ENCODE measurements around the gene DYDC1.

DYDC1 gene

DNA sequence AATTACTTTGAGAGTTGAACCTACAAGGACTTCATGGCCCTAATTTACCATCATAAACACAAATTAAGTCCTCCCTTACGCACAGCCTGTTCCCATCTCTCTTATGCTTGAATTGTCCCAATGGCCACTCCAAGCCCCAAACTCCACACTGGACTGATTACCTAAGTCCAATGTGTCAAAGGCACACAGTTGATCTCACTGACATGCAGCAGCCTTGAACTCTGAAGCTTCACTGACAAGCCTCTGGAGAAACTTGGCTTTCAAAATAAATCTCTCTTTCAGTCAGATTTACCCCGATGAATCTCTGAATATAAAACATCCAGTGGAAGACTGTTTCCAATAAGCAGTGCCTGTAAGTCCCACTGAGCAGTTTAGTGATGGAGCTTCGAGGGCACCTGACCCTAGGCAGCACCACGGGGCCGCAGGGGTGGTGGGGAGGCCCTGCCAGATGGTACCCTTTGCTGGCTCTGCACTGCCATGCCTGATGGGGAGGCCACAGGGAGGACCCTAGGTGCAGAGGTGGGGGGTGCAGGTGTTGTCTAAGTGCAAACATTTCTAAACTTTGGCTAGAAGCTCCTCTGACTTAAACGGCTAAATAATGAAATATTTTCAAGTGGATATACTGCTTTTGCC, 63.8 kb downstream of the DYDC1 start:
- H3K27ac ChIP-seq = peak overlapping the region; percentile 96
- TF ChIP-seq CTCF (conservative IDR thresholded peaks at IDR 0.05) = no peak

- TF ChIP-seq CTCF (conservative IDR thresholded peaks at IDR 0.05) = no peak
- peak overlapping the region; percentile 96 for H3K27ac ChIP-seq
Measured at GRCh38 chr10:80290474-80291220, 65.9 kb downstream of the DYDC1 start.

GRCh38 chr10:80289451-80290287, 66.9 kb downstream of the DYDC1 start, which contains the start of gene MAT1A:
Gene MAT1A (minus strand): TSS chr10:80289658. CDS start chr10:80289423, 235 bp downstream.
- no peak for TF ChIP-seq CTCF (conservative IDR thresholded peaks at IDR 0.05)
- H3K27ac ChIP-seq = peak within 1 kb of the TSS; percentile 96

DNA sequence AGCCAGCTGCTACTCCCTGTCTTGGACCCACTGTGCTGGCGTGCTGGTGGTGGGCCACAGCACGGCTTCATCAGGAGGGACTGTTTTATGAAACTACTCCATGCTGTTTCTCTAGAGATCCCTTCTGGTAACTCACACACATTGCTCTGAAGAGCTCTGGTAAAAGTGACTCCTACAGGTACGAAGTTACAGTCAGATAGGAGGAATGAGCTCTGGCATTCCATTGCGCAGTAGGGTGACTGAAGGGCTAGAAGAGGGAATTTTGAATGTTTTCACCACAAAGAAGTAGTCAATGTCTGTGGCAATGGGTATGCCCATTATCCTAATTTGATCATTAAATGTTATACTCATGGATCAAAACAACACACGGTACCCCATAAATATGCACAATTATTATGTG, 67.7 kb downstream of the DYDC1 start:
- H3K27ac ChIP-seq = peak overlapping the region; percentile 96
- TF ChIP-seq CTCF (conservative IDR thresholded peaks at IDR 0.05) = no peak

All from VCaP (cell line).